ENCODE results near the gene MRPL1.

DNA sequence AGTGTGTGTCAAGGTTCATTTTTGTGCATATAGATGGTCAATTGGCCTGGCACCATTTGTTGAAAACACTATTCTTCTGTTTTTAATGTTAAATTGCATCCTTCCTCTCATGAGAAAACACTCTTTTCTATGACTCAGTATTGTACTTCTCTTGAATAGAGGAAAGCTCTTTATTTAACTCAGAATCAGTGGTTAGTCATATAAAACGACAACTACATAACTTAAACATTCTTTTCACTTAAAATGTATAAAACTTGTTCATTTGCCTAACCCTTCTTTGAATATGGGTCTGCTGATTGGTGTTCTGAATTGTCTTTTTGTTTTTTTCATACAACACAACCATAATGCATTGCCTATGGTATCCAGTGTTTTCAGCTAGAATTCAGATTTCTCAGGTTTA, 17.2 kb upstream of the MRPL1 start:
- TF ChIP-seq, protein P1, sequence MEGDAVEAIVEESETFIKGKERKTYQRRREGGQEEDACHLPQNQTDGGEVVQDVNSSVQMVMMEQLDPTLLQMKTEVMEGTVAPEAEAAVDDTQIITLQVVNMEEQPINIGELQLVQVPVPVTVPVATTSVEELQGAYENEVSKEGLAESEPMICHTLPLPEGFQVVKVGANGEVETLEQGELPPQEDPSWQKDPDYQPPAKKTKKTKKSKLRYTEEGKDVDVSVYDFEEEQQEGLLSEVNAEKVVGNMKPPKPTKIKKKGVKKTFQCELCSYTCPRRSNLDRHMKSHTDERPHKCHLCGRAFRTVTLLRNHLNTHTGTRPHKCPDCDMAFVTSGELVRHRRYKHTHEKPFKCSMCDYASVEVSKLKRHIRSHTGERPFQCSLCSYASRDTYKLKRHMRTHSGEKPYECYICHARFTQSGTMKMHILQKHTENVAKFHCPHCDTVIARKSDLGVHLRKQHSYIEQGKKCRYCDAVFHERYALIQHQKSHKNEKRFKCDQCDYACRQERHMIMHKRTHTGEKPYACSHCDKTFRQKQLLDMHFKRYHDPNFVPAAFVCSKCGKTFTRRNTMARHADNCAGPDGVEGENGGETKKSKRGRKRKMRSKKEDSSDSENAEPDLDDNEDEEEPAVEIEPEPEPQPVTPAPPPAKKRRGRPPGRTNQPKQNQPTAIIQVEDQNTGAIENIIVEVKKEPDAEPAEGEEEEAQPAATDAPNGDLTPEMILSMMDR (conservative IDR thresholded peaks at IDR 0.05; ENCODE audit: low read length), result no peak
- no peak for TF ChIP-seq EZH2phosphoT487 (IDR thresholded peaks at IDR 0.05; ENCODE audit: borderline replicate concordance)
